Activated CD4-positive, alpha-beta T cell treated with anti-CD3 and anti-CD28 coated beads, Interleukin-2, Interleukin-4, amounts not matched to agents 100 ng/mL and 50 ng/mL, durations not matched to agents 16 hours and 8 hours (primary cell): ENCODE data around the gene ELANE.

Experiments
- DNase-seq: peaks from one replicate; pipeline ENCODE4 v3.0.0-alpha.2; 2020; ENCODE audit warnings: low spot score

ELANE gene

GRCh38 chr19:852136-853013, at the start of gene ELANE:
ELANE (plus strand) TSS chr19:852303; CDS start chr19:852329, 26 bp downstream.
- no peak for DNase-seq

DNA sequence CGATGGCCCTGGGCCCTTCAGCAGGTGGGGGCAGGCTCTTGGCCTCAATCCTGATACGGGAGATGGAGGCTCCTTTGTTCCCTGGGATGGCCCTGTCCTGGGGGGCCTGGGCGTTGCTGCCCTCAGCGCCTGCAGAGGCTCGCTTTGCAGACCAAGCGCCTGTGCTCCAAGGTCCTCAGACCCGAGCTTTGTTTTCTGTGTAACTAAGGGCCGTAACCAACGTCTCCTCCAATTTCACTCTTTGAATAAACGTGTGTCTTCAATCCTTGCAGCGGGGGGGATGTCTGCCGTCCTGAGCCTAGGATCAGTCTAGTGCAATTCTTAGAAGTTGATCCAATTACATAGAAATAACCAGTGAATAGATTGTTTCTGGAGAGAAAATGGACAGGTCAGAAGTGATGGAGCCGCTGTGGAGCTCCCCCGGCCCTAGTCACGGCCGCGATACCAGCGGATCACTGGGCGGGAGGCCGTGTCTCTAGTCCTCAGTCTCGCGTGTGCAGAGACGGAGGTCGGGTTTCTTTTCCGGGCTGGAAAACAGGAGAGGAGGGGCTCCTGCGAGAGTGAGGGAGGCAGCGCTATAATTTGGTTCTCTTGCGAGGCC, 49.5 kb upstream of the ELANE start:
- no peak for DNase-seq

GRCh38 chr19:803099-803561, 49.0 kb upstream of the ELANE start:
- DNase-seq = no peak

GRCh38 chr19:803686-804418, 48.3 kb upstream of the ELANE start:
- no peak for DNase-seq

DNA sequence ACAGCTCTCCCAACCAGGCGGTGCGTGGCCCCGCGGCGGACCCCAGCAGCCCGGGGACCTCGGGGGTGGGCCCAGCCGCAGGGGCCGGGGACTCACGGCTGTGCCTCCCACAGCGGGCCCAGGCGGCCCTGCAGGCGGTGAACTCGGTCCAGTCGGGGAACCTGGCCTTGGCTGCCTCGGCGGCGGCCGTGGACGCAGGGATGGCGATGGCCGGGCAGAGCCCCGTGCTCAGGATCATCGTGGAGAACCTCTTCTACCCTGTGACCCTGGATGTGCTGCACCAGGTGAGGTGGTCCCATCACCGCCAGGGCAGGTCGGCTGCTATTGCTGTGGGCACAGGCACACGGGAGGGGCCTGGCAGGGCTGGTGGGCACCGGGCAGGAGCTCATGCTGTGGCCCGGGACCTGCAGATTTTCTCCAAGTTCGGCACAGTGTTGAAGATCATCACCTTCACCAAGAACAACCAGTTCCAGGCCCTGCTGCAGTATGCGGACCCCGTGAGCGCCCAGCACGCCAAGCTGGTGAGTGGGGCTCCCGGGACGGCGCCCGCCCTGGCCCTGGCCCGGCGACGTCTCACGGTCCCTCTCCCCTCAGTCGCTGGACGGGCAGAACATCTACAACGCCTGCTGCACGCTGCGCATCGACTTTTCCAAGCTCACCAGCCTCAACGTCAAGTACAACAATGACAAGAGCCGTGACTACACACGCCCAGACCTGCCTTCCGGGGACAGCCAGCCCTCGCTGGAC, 47.5 kb upstream of the ELANE start:
- no peak for DNase-seq

DNA sequence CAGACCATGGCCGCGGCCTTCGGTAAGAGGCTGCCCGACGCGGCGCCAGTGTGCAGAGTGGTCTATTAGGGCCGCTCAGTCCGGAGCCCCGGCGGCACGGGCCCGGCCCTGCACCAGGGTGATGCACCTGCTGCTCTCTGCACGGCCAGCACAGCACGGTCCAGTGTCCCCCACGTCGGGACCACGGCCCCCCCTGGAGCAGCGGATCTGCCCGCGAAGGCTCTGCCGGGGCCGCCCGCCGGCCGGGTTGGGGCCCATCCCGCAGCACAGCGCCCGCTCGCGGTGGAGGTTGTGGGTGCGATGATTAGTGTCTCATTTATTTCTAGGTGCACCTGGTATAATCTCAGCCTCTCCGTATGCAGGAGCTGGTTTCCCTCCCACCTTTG, 46.9 kb upstream of the ELANE start:
- DNase-seq = no peak

DNA sequence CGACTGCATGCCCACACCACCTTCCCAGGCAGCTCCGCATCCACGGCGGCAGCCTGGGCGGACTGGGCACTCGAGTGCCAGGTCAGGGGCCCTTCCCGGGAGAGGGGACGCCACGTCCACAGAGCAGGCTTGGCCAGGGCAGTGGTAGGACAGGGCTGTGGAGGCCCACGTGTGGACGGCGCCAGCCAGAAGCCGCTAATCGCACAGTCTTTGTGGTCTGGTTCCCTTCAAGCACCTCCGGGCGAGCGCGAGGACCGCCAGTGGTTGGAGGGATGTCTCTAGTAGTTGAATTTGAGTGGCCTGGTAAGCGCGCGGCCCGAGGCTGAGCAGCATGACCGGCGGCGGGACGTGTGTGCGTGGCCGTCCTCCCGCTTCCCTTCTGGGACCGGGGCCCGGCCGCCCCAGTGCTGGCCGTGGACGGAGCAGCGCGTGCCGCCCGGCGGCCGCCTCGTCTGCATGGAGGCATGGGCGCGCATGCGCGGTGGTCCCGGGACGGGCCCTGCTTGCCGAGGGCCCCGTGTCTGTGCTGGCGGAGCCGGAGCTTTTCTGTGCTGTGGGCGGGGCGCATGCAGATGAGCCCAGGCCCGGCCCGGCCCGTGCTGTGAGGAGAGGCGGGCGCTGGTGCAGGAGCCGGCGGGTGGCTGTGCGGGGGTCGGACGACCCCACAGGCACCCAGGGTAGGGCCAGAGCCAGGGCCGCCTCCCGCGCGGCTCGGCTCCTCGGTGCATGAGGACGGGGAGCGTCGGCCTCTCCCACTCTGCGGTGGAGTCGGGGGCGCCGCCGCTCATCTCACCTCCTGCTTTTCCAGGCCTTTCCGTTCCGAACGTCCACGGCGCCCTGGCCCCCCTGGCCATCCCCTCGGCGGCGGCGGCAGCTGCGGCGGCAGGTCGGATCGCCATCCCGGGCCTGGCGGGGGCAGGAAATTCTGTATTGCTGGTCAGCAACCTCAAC, 46.2 kb upstream of the ELANE start:
- DNase-seq = no peak

DNA sequence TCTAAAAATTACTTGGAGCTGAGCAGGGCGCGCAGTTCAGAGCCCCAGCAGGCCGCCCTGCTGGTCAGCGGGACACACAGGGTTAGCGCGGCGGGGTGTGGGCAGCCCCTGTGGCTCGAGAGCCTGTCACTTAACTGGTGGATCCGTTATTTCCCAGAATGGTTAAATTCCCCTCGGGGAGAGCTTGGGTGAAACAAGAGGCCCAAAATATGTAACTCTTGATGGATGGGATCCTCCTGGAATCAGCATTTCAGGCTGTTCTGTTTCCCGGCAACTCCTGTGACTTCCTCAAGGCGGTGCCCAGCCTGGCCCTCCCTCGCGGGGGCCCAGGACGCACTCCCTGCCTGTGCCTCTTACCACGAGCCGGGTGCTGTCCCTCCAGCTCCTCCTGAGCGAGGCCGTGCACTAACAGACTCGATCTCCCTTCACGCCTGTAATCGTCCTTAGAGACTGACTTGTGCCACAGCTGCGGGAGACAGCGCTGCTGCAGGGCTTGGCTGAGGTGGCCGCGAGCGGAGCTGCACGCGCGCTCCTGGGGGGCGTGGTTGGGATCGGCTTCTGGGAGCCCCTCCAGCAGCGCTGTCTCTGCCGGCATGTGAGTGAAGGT, 45.2 kb upstream of the ELANE start:
- DNase-seq = no peak

DNA sequence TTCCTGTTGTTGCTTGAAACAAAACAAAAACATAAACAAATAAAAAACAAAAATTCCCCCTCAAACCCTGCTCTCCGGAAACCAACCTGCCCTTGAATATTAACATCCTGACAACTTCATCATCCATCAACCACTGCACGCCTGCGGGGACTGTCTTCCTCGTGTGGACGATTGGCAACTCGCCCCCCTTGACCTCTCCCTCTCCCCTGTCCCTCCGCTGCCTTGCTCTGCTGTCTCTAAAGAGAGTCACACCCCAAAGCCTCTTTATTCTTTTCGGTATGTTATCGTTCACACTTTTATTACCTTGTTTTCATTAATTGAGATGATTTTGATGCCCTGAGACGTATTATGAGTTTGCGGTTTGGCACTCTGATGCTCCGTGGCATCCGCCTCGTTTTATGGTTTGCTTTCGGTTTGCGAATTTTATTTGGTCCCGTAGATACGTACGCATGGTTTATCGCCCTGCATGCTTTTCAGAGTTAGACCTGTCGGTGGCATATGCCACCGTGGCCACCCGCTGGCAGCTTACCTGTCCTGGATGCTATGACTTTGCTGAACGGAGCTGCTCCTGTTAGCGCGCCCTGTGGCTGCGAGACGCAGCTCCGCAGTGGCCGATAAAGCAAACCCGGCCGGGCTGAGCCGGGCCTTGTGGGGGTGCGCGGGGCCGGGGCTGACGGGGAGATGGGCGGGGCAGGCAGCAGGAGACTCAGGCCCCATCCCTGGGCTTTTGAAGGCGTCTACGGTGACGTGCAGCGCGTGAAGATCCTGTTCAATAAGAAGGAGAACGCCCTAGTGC, 44.3 kb upstream of the ELANE start:
- no peak for DNase-seq

DNA sequence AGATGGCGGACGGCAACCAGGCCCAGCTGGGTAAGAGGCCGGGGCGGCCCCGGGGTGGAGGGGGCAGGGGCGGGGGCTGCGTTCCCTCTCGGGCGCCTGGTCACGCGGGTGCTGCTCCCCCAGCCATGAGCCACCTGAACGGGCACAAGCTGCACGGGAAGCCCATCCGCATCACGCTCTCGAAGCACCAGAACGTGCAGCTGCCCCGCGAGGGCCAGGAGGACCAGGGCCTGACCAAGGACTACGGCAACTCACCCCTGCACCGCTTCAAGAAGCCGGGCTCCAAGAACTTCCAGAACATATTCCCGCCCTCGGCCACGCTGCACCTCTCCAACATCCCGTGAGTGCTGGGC, 43.7 kb upstream of the ELANE start:
- no peak for DNase-seq

DNA sequence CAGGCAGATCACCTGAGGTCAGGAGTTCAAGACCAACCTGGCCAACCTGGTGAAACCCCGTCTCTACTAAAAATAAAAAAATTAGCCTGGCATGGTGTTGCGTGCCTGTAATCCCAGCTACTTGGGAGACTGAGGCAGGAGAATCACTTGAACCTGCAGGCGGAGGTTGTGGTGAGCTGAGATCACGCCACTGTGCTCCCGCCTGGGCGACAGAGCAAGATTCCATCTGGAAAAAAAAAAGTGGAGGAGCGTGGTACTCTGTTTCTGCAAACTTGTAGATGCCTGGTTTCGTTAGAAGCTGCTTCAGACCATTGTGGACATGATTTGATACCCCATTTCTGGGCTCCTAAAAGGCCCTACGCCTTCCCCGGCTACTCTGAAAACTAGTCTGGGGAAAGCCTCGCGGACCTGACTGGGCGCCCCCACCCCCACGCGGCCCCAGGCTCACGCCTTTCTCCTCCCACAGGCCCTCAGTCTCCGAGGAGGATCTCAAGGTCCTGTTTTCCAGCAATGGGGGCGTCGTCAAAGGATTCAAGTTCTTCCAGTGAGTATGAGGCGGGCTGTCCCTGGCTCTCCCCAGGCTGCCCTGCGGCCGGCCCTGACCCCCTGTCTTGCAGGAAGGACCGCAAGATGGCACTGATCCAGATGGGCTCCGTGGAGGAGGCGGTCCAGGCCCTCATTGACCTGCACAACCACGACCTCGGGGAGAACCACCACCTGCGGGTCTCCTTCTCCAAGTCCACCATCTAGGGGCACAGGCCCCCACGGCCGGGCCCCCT, 41.8 kb upstream of the ELANE start:
- no peak for DNase-seq

- no peak for DNase-seq
Measured at GRCh38 chr19:810883-811489, 41.1 kb upstream of the ELANE start.

DNA sequence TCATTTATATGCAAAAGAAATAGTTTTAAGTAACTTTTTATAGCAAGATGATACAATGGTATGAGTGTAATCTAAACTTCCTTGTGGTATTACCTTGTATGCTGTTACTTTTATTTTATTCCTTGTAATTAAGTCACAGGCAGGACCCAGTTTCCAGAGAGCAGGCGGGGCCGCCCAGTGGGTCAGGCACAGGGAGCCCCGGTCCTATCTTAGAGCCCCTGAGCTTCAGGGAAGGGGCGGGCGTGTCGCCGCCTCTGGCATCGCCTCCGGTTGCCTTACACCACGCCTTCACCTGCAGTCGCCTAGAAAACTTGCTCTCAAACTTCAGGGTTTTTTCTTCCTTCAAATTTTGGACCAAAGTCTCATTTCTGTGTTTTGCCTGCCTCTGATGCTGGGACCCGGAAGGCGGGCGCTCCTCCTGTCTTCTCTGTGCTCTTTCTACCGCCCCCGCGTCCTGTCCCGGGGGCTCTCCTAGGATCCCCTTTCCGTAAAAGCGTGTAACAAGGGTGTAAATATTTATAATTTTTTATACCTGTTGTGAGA, 40.5 kb upstream of the ELANE start:
- no peak for DNase-seq

GRCh38 chr19:812049-812746, 39.9 kb upstream of the ELANE start:
- no peak for DNase-seq

GRCh38 chr19:812747-813218, 39.3 kb upstream of the ELANE start:
- no peak for DNase-seq

DNA sequence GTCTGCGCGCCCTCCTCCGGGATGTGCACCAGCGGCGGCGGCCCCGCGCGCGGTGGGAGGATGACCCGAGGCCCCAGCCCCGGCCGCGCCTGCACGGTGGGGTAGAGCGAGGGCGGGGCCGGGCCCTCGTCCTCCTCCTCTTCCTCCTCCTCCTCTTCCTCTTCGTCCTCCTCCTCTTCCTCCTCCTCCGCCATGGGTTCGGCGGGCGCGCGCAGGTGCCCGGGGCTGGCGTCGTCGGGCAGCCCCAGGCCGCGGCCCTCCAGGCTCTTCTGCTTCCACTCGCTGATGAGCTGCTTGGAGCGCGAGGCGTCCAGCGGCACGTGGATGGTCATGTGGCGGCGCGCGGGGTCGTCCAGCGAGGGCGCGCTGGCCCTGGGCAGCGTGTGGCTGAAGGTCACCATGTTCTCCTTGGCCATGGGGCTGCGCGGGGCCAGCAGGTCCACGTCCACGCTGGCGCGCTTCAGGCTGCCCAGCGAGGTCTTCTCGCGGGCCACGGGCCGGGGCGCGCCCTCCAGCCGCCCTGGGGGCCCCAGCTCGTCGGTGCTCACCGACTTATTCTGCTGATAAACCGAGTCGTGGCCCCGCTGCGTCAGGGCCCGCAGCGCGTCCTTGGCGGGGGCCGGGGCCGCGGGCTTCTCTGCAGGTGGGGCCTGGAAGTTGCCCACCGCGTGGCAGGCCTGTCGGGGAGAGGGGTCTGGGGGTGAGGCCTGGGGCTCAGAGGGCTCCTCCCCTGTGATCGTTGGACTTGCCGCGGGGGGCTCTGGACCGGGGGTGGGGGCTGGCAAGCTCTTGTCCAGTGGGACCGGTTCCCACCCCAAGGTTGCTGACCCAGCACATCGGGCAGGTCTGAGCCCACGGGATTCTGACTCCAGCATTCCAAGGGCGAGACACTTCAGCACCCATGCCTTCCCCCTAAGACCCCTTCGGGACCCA, 38.6 kb upstream of the ELANE start:
- DNase-seq = no peak
